Chondrocyte (in vitro differentiated cells): ENCODE results near the gene LYPD1. TPM values are rescaled to one million over a fixed set of nuclear protein-coding genes. Genes with fewer than 3 reads are reported as not detected.

Experiments
- DNase-seq: peaks from one replicate; pipeline ENCODE4 v3.0.0; 2021; ENCODE audit warnings: mixed read lengths, low spot score
- H3K27ac Mint-ChIP-seq: one replicate; pipeline ENCODE4 v1.8.0; 2021; ENCODE audit warnings: mild to moderate bottlenecking, moderate library complexity, mixed read lengths; ENCODE audit not compliant: unreplicated experiment
- H3K27me3 Mint-ChIP-seq: 2 replicates; pipeline ENCODE4 v1.8.0; 2021; ENCODE audit warnings: low read depth, mixed read lengths
- H3K36me3 Mint-ChIP-seq: 2 replicates; pipeline ENCODE4 v1.8.0; 2021; ENCODE audit warnings: low read depth, mixed read lengths
- H3K4me1 Mint-ChIP-seq: 2 replicates; pipeline ENCODE4 v1.8.0; 2021; ENCODE audit warnings: low read depth, mild to moderate bottlenecking, mixed read lengths
- H3K4me3 Mint-ChIP-seq: one replicate; pipeline ENCODE4 v1.8.0; 2021; ENCODE audit warnings: mild to moderate bottlenecking, moderate library complexity, mixed read lengths; ENCODE audit not compliant: unreplicated experiment
- H3K9me3 Mint-ChIP-seq: 2 replicates; pipeline ENCODE4 v1.8.0; 2021; ENCODE audit warnings: low read depth, mixed read lengths
- long read RNA-seq: library from polyadenylated mRNA; stranded (forward); transcript quantifications from one replicate; pipeline ENCODE4 v2.0.0, GENCODE V29; 2021
- total RNA-seq: library from RNA; stranded (reverse); gene quantifications from 3 replicates; pipeline ENCODE4 v1.2.1, GENCODE V29; 2021
- TF ChIP-seq, protein P1 (sequence below): fragments of 200-600 bp; sonication (generic); IDR thresholded peaks from 2 replicates; pipeline ENCODE4 v1.5.0; 2021; ENCODE audit warnings: antibody characterized with exemption, mild to moderate bottlenecking, moderate library complexity

Gene LYPD1
- 4.1 to 5.0 TPM in 2 of 3 replicates, not detected in the other for total RNA-seq
- long read RNA-seq, partial matches to known transcripts = 0 of 8 reads
- long read RNA-seq, other reads (novel, unspliced or antisense) = 5 of 8 reads

GRCh38 chr2:132669908-132670495 is at the start of gene LYPD1:
LYPD1 (minus strand) TSS chr2:132670205; CDS start chr2:132669932, 273 bp downstream.
- Mint-ChIP-seq H3K27me3 (peaks cover 26% of the 10 kb centered on the region), H3K4me1 (peaks cover 20% of the 10 kb centered on the region), H3K9me3 (no peaks in the 10 kb centered on the region), H3K36me3 (no peaks in the 10 kb centered on the region), H3K27ac (no peak within 1 kb of the TSS), H3K4me3 (peak within 1 kb of the TSS; percentile 71)
- no peak for DNase-seq
- TF ChIP-seq, protein P1, sequence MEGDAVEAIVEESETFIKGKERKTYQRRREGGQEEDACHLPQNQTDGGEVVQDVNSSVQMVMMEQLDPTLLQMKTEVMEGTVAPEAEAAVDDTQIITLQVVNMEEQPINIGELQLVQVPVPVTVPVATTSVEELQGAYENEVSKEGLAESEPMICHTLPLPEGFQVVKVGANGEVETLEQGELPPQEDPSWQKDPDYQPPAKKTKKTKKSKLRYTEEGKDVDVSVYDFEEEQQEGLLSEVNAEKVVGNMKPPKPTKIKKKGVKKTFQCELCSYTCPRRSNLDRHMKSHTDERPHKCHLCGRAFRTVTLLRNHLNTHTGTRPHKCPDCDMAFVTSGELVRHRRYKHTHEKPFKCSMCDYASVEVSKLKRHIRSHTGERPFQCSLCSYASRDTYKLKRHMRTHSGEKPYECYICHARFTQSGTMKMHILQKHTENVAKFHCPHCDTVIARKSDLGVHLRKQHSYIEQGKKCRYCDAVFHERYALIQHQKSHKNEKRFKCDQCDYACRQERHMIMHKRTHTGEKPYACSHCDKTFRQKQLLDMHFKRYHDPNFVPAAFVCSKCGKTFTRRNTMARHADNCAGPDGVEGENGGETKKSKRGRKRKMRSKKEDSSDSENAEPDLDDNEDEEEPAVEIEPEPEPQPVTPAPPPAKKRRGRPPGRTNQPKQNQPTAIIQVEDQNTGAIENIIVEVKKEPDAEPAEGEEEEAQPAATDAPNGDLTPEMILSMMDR = no peak

DNA sequence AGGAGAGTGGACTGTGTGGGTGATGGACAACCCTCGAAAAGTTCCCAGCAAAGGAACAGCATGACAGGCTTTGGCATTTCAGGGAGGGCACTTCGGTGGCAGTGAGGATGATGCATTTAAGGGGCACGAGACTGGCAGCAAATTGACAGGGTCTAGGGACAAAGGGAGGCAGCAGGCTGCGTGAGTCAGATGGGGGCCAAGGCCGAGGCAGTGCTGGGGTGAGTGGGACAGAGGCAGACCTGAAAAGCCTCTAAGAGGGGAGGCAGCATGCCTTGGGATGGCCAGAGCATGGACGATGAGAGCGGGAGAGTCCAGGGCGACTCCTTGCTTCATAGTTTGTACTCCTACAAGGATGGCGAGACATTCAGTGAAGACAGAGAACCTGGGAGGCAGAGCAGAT is 49.5 kb upstream of the LYPD1 start:
- Mint-ChIP-seq H3K9me3 (no peaks in the 10 kb centered on the region), H3K4me1 (no peaks in the 10 kb centered on the region), H3K27ac (no peak overlapping the region), H3K36me3 (no peaks in the 10 kb centered on the region), H3K4me3 (no peak overlapping the region), H3K27me3 (peaks cover 2% of the 10 kb centered on the region)
- TF ChIP-seq, protein P1 = no peak
- no peak for DNase-seq

GRCh38 chr2:132716954-132717353 is 46.9 kb upstream of the LYPD1 start:
- TF ChIP-seq, protein P1 = no peak
- peaks cover 2% of the 10 kb centered on the region for H3K27me3 Mint-ChIP-seq
- no peak overlapping the region for H3K4me3 Mint-ChIP-seq
- H3K9me3 Mint-ChIP-seq = no peaks in the 10 kb centered on the region
- H3K27ac Mint-ChIP-seq = no peak overlapping the region
- no peaks in the 10 kb centered on the region for H3K4me1 Mint-ChIP-seq
- no peaks in the 10 kb centered on the region for H3K36me3 Mint-ChIP-seq
- no peak for DNase-seq

- peaks cover 2% of the 10 kb centered on the region for H3K27me3 Mint-ChIP-seq
Measured at GRCh38 chr2:132715386-132716351, 45.7 kb upstream of the LYPD1 start.

GRCh38 chr2:132703396-132703795 is 33.4 kb upstream of the LYPD1 start:
- TF ChIP-seq, protein P1 = no peak
- Mint-ChIP-seq H3K36me3 (no peaks in the 10 kb centered on the region), H3K27me3 (peaks cover 2% of the 10 kb centered on the region), H3K4me3 (no peak overlapping the region), H3K9me3 (no peaks in the 10 kb centered on the region), H3K4me1 (peaks cover 2% of the 10 kb centered on the region), H3K27ac (no peak overlapping the region)
- no peak for DNase-seq

More at GRCh38 chr2:132715386-132716351, 45.7 kb upstream of the LYPD1 start:
- no peak for DNase-seq
- Mint-ChIP-seq H3K27ac (no peak overlapping the region), H3K36me3 (no peaks in the 10 kb centered on the region), H3K4me1 (no peaks in the 10 kb centered on the region), H3K9me3 (no peaks in the 10 kb centered on the region), H3K4me3 (no peak overlapping the region)
- TF ChIP-seq, protein P1 = no peak
